H1 (cell line): ENCODE results near the gene DHRS7B. TPM values are rescaled to one million over a fixed set of nuclear protein-coding genes. Genes with fewer than 3 reads are reported as not detected.

Experiments
- CTCF ChIA-PET: fragments of 300-600 bp; sonication (Branson Sonifier 250); formaldehyde crosslinking; loops from one replicate; lab custom pipeline; 2021; ENCODE audit not compliant: partially characterized antibody; lab: Charles Lee
- POLR2A ChIA-PET: fragments of 300-600 bp; sonication (Branson Sonifier 250); formaldehyde crosslinking; loops from one replicate; lab custom pipeline; 2021; ENCODE audit warnings: inconsistent platforms; ENCODE audit not compliant: partially characterized antibody; lab: Charles Lee
- DNase-seq, 2 experiments: peaks; one replicate each; pipeline versions ENCODE4 v3.0.0 to v3.0.0-alpha.2; 2010 to 2022; ENCODE audit warnings: low spot score in 2 of 2, low read depth in 1 of 2, mixed read lengths in 1 of 2
- FAIRE-seq: peaks from 2 replicates; lab custom pipeline; 2011; peaks lifted over from hg19 to GRCh38; lab: Jason Lieb, UNC
- H2AFZ ChIP-seq: 2 replicates; pipeline ENCODE4 v1.8.1; 2012; ENCODE audit warnings: low read length, inconsistent platforms
- H2AK5ac ChIP-seq: 2 replicates; pipeline ENCODE4 v1.6.1; 2013; ENCODE audit warnings: low read depth, low read length
- H2BK120ac ChIP-seq: replicated peaks from 2 replicates; pipeline ENCODE3; 2013; ENCODE audit warnings: low read depth, low read length, inconsistent platforms
- H2BK12ac ChIP-seq: 2 replicates; pipeline ENCODE4 v1.6.1; 2013; ENCODE audit warnings: low read depth, low read length
- H2BK15ac ChIP-seq: 2 replicates; pipeline ENCODE4 v1.6.1; 2013; ENCODE audit warnings: low read length
- H2BK20ac ChIP-seq: 2 replicates; pipeline ENCODE4 v1.6.1; 2013; ENCODE audit warnings: low read length
- H2BK5ac ChIP-seq: 2 replicates; pipeline ENCODE4 v1.6.1; 2013; ENCODE audit warnings: low read depth, low read length
- H3K14ac ChIP-seq: 2 replicates; pipeline ENCODE4 v1.6.1; 2013; ENCODE audit warnings: inconsistent platforms; ENCODE audit not compliant: insufficient read length
- H3K18ac ChIP-seq: 2 replicates; pipeline ENCODE4 v1.6.1; 2013; ENCODE audit warnings: low read length; ENCODE audit errors: extremely low read depth
- H3K23ac ChIP-seq: 2 replicates; pipeline ENCODE4 v1.6.1; 2013; ENCODE audit warnings: inconsistent platforms; ENCODE audit not compliant: insufficient read length
- H3K23me2 ChIP-seq: 2 replicates; pipeline ENCODE4 v1.6.1; 2013; ENCODE audit warnings: low read depth, low read length
- H3K27ac ChIP-seq: 2 replicates; pipeline ENCODE4 v1.6.1; 2011; ENCODE audit warnings: low read depth, low read length, inconsistent platforms
- H3K27me3 ChIP-seq, 4 experiments: replicated peaks in 1 of 4; 1 replicate in 1 of 4; 2 replicates in 3 of 4; pipeline versions ENCODE4 v1.6.1 to v1.8.1; 2011 to 2013; ENCODE audit warnings: low read length in 3 of 4, mild to moderate bottlenecking in 3 of 4, inconsistent platforms in 2 of 4, mixed read lengths in 2 of 4, moderate library complexity in 1 of 4; ENCODE audit not compliant: control insufficient read depth in 3 of 4, insufficient read depth in 3 of 4; ENCODE audit errors: extremely low read depth in 1 of 4
- H3K36me3 ChIP-seq, 4 experiments: 2 replicates each; pipeline versions ENCODE4 v1.6.1 to v1.8.1; 2011 to 2013; ENCODE audit warnings: mild to moderate bottlenecking in 4 of 4, low read length in 3 of 4, moderate library complexity in 2 of 4, control low read depth in 1 of 4, inconsistent platforms in 1 of 4; ENCODE audit not compliant: insufficient read depth in 4 of 4, control insufficient read depth in 2 of 4
- H3K4ac ChIP-seq: replicated peaks from 2 replicates; pipeline ENCODE3; 2013; ENCODE audit warnings: low read length, low read depth, mixed read lengths, inconsistent platforms; ENCODE audit not compliant: insufficient read length
- H3K4me1 ChIP-seq, 4 experiments: replicated peaks in 1 of 4; 1 replicate in 1 of 4; 2 replicates in 3 of 4; pipeline versions ENCODE4 v1.6.1 to v1.8.1; 2011 to 2013; ENCODE audit warnings: low read length in 3 of 4, inconsistent platforms in 2 of 4, mixed read lengths in 1 of 4; ENCODE audit not compliant: insufficient read depth in 4 of 4, control insufficient read depth in 3 of 4
- H3K4me2 ChIP-seq, 2 experiments: 2 replicates each; pipeline versions ENCODE4 v1.6.1 to v1.8.1; 2011 to 2013; ENCODE audit warnings: low read depth in 2 of 2, low read length in 2 of 2, control low read depth in 1 of 2, inconsistent platforms in 1 of 2, mild to moderate bottlenecking in 1 of 2; ENCODE audit not compliant: insufficient read depth in 1 of 2
- H3K4me3 ChIP-seq, 4 experiments: fragments of 200-600, 300-600 bp in 1 of 4; sonication (generic), shearing (Covaris generic), sonication (Bioruptor Twin) in 1 of 4; 2 replicates each; pipeline versions ENCODE4 v1.5.1 to v1.8.1; 2011 to 2016; ENCODE audit warnings: low read length in 4 of 4, low read depth in 3 of 4, control low read depth in 2 of 4, inconsistent platforms in 2 of 4, mild to moderate bottlenecking in 2 of 4, mixed read lengths in 1 of 4, moderate library complexity in 1 of 4; ENCODE audit not compliant: insufficient read depth in 2 of 4; ENCODE audit errors: extremely low read depth in 1 of 4
- H3K56ac ChIP-seq: replicated peaks from 2 replicates; pipeline ENCODE3; 2013; ENCODE audit warnings: low read depth, mild to moderate bottlenecking, mixed read lengths, low read length, inconsistent platforms; ENCODE audit not compliant: insufficient read length
- H3K79me1 ChIP-seq: 2 replicates; pipeline ENCODE4 v1.6.1; 2013; ENCODE audit warnings: low read depth, low read length, control low read depth
- H3K79me2 ChIP-seq, 2 experiments: 2 replicates each; pipeline versions ENCODE4 v1.6.1 to v1.8.1; 2012 to 2013; ENCODE audit warnings: low read length in 2 of 2, mild to moderate bottlenecking in 2 of 2, inconsistent platforms in 1 of 2; ENCODE audit not compliant: insufficient read depth in 2 of 2, control insufficient read depth in 1 of 2
- H3K9ac ChIP-seq, 4 experiments: replicated peaks in 1 of 4; 1 replicate in 1 of 4; 2 replicates in 3 of 4; pipeline versions ENCODE4 v1.6.1 to v1.8.1; 2011 to 2013; ENCODE audit warnings: low read depth in 3 of 4, low read length in 3 of 4, control low read depth in 2 of 4, mild to moderate bottlenecking in 2 of 4, moderate library complexity in 2 of 4, inconsistent platforms in 1 of 4; ENCODE audit errors: extremely low read depth in 1 of 4
- H3K9me3 ChIP-seq, 2 experiments: 2 replicates each; pipeline versions ENCODE4 v1.6.1 to v1.8.1; 2012 to 2013; ENCODE audit warnings: mild to moderate bottlenecking in 2 of 2, moderate library complexity in 2 of 2, control low read depth in 1 of 2, inconsistent platforms in 1 of 2, low read depth in 1 of 2, low read length in 1 of 2, mixed read lengths in 1 of 2; ENCODE audit not compliant: insufficient read depth in 2 of 2
- H4K20me1 ChIP-seq, 2 experiments: replicated peaks in 1 of 2; 2 replicates each; pipeline versions ENCODE3 to v1.8.1; 2011 to 2013; ENCODE audit warnings: inconsistent platforms in 2 of 2, low read length in 2 of 2, mild to moderate bottlenecking in 1 of 2; ENCODE audit not compliant: insufficient read depth in 2 of 2, control insufficient read depth in 1 of 2
- H4K5ac ChIP-seq: 2 replicates; pipeline ENCODE4 v1.6.1; 2013; ENCODE audit warnings: low read length, low read depth, mixed read lengths, inconsistent platforms; ENCODE audit not compliant: insufficient read length
- H4K8ac ChIP-seq: 2 replicates; pipeline ENCODE4 v1.8.0; 2013; ENCODE audit warnings: mild to moderate bottlenecking, moderate library complexity, low read length, inconsistent platforms; ENCODE audit not compliant: insufficient read depth; ENCODE audit errors: extremely low read depth
- H4K91ac ChIP-seq: replicated peaks from 2 replicates; pipeline ENCODE3; 2013; ENCODE audit warnings: low read length, mixed read lengths, inconsistent platforms; ENCODE audit not compliant: insufficient read length
- ASH2L ChIP-seq: fragments of 200-600, 300-600 bp; sonication (generic); IDR thresholded peaks from one replicate; pipeline ENCODE4 v1.7.1; 2017; ENCODE audit warnings: low read length
- SIN3A ChIP-seq, 2 experiments: IDR thresholded peaks in 1 of 2; conservative IDR thresholded peaks in 1 of 2; 2 replicates each; pipeline ENCODE4 v1.6.1; 2011 to 2012; ENCODE audit warnings: low read length in 2 of 2, improper control_type of control experiment in 1 of 2, low read depth in 1 of 2, mild to moderate bottlenecking in 1 of 2
- SP1 ChIP-seq: IDR thresholded peaks from 2 replicates; pipeline ENCODE4 v1.6.1; 2011; ENCODE audit warnings: low read depth, low read length
- YY1 ChIP-seq: IDR thresholded peaks from 2 replicates; pipeline ENCODE4 v1.6.1; 2011; ENCODE audit warnings: low read depth, mild to moderate bottlenecking, low read length
- WGBS, 2 experiments: shearing (Covaris generic) in 1 of 2; methylation state at CpG; one replicate each; pipeline versions ENCODE4 v1.1.6 to v1.1.7; 2013 to 2015; ENCODE audit warnings: low lambda C conversion rate in 2 of 2, mixed read lengths in 2 of 2, inconsistent platforms in 1 of 2, low coverage in 1 of 2, missing lambda C conversion rate in 1 of 2; ENCODE audit not compliant: insufficient replicate concordance in 2 of 2, insufficient coverage in 1 of 2, insufficient read length in 1 of 2; ENCODE audit errors: extremely low coverage in 1 of 2, missing lambda C conversion rate in 1 of 2; 5-methylcytosine and 5-hydroxymethylcytosine counted together
- polyA plus RNA-seq, 7 experiments: library from polyadenylated mRNA; depleted of rRNA in 3 of 7; stranded (reverse) in 5 of 7; unstranded in 2 of 7; fragments of >200 nt in 5 of 7; fragments of 200-250 nt in 2 of 7; gene quantifications; 1 replicate in 5 of 7; 2 replicates in 1 of 7; 4 replicates in 1 of 7; pipeline versions ENCODE4 v1.2.1 to v1.2.3, GENCODE V29; 2011 to 2013; ENCODE audit warnings: missing spikeins in 2 of 7, mixed read lengths in 2 of 7
- total RNA-seq: library from RNA; stranded (reverse); fragmentation: NEBNext Ultra II Directional; extraction: Animal tissue kit (Norgen Biotek cat#: 25700); gene quantifications from 2 replicates; pipeline ENCODE4 v1.2.1, GENCODE V29; 2021
- TF ChIP-seq, protein P1 (sequence below): IDR thresholded peaks from 2 replicates; pipeline ENCODE4 v1.6.1; 2012; ENCODE audit warnings: inconsistent platforms
- TF ChIP-seq, protein P2 (sequence below): IDR thresholded peaks from 2 replicates; pipeline ENCODE4 v1.6.1; 2011; ENCODE audit warnings: low read length, improper control_type of control experiment

DHRS7B gene
- total and polyA plus RNA-seq, 2 of the 8 experiments (the other 6 are each of a cell fraction or from before 2014, with no cell fraction given), result 11.0 to 27.9 TPM

DNA sequence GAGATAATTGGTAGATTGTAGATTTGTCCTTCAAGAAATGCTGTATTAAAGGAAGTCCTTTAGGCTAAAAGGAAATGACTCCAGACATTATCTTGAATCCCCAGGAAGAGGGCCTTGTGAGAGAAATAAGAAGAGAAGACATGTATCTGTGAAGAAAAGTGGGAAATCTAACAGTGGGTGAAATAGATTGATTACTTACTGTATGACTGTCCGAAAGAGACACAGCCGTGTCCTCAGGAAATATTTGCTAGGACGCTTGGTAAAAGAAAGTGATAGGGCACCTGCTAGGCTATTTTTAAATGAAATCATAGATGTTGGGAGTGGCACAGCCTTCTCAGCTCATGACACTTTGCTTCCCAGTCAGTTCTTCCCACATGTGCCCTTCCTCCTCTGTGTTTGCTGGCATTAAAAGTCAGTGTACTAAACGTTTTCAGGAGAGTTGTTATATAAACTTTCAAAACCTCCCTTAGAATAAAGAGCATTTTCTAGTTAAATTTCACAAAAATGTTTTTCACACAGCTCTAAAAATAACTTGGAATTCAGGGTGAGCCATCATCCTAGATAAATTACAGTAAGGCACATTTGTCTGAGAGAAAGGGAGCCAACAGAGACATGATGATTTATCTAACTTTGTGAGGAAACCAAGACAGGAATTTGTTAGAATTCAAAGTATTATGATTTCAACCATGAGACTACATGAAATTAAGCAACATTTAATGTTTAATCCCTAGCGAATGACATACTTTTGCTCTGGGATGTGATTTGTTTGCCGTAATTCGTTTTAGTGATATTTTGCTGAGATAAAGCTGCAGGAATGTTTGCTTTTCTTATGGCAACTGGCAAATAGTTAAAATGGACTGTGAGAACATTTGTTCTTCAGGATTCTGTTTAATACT is 35.0 kb downstream of the DHRS7B start:
- FAIRE-seq, result no peak
- 76% methylated on average over 7 of the region's 7 CpGs; no CpG with 5 or more reads in 1 of the 2 experiments for WGBS, 2 experiments

More for the DNA sequence above, 35.0 kb downstream of the DHRS7B start:
- H2AFZ ChIP-seq, result no peak overlapping the region
- no peaks in the 10 kb centered on the region for H3K23me2 ChIP-seq
- no peak overlapping the region for H4K91ac ChIP-seq
- H3K79me2 ChIP-seq, result no peaks in the 10 kb centered on the region
- H3K23ac ChIP-seq, result no peak overlapping the region
- H2BK15ac ChIP-seq, result no peak overlapping the region
- TF ChIP-seq SIN3A (conservative IDR thresholded peaks at IDR 0.05 in 1 of 2, IDR thresholded peaks at IDR 0.05 in 1 of 2; ENCODE audit: low read depth in 1 of 2, low read length in 2 of 2) (no peak), SP1 (no peak), YY1 (no peak), ASH2L (no peak)
- TF ChIP-seq, protein P1, sequence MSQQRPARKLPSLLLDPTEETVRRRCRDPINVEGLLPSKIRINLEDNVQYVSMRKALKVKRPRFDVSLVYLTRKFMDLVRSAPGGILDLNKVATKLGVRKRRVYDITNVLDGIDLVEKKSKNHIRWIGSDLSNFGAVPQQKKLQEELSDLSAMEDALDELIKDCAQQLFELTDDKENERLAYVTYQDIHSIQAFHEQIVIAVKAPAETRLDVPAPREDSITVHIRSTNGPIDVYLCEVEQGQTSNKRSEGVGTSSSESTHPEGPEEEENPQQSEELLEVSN, result no peak
- TF ChIP-seq, protein P2, sequence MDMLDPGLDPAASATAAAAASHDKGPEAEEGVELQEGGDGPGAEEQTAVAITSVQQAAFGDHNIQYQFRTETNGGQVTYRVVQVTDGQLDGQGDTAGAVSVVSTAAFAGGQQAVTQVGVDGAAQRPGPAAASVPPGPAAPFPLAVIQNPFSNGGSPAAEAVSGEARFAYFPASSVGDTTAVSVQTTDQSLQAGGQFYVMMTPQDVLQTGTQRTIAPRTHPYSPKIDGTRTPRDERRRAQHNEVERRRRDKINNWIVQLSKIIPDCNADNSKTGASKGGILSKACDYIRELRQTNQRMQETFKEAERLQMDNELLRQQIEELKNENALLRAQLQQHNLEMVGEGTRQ, result no peak
- H2BK12ac ChIP-seq, result no peak overlapping the region
- POLR2A ChIA-PET, result interaction anchor here (1.5 kb wide), 1 partner anchor 39 kb away, joined by 3 read pairs; no protein-coding TSS in a partner anchor
- H3K18ac ChIP-seq, result no peak overlapping the region
- CTCF ChIA-PET, result interaction anchor here (1.0 to 1.4 kb wide), 3 partner anchors 11 to 32 kb away, joined by 3 to 4 read pairs (median 3); no protein-coding TSS in a partner anchor
- H3K36me3 ChIP-seq, result no peaks in the 10 kb centered on the region
- H2BK5ac ChIP-seq, result no peak overlapping the region
- H4K5ac ChIP-seq, result no peak overlapping the region
- no peak overlapping the region for H2AK5ac ChIP-seq
- H2BK120ac ChIP-seq, result no peak overlapping the region
- no peaks in the 10 kb centered on the region for H3K79me1 ChIP-seq
- no peak overlapping the region for H3K27ac ChIP-seq
- H4K20me1 ChIP-seq, result no peaks in the 10 kb centered on the region
- DNase-seq, result no peak
- H2BK20ac ChIP-seq, result no peak overlapping the region
- no peak overlapping the region for H3K4me3 ChIP-seq
- no peak overlapping the region for H3K4me2 ChIP-seq
- H3K27me3 ChIP-seq, result no peaks in the 10 kb centered on the region
- no peak overlapping the region for H3K9ac ChIP-seq
- H3K9me3 ChIP-seq, result no peaks in the 10 kb centered on the region
- H3K4ac ChIP-seq, result no peak overlapping the region
- no peaks in the 10 kb centered on the region for H3K4me1 ChIP-seq
- H3K14ac ChIP-seq, result no peak overlapping the region
- H3K56ac ChIP-seq, result no peak overlapping the region
- H4K8ac ChIP-seq, result no peak overlapping the region
